ENCODE data around the gene GNG12. TPM values are rescaled to one million over a fixed set of nuclear protein-coding genes. Genes with fewer than 3 reads are reported as not detected.

Gene GNG12
- total and polyA plus RNA-seq, 9 of the 15 experiments (the other 6 are each of a cell fraction or from before 2014, with no cell fraction given) = 2.6 to 6.0 (median 4.1) TPM

- no peak for TF ChIP-seq ARID2 (IDR thresholded peaks at IDR 0.05)
- no peak for TF ChIP-seq ILK (tag; IDR thresholded peaks at IDR 0.05; ENCODE audit: borderline replicate concordance, low read depth)
- no peak for TF ChIP-seq ZNF395 (CRISPR knock-in tag; IDR thresholded peaks at IDR 0.05)
- TF ChIP-seq ARID1B (IDR thresholded peaks at IDR 0.05) = no peak
- TF ChIP-seq L3MBTL2 (IDR thresholded peaks at IDR 0.05) = no peak
- no peak for TF ChIP-seq ZNF280B (CRISPR knock-in tag; IDR thresholded peaks at IDR 0.05)
- TF ChIP-seq ZNF277 (CRISPR knock-in tag; IDR thresholded peaks at IDR 0.05; ENCODE audit: borderline replicate concordance) = no peak
- TF ChIP-seq KLF10 (CRISPR knock-in tag; IDR thresholded peaks at IDR 0.05) = no peak
Measured at GRCh38 chr1:67655581-67655980, 177.7 kb downstream of the GNG12 start (continued).

All from K562 (cell line).